Measurements from ENCODE around the gene IL25. TPM values are rescaled to one million over a fixed set of nuclear protein-coding genes. Genes with fewer than 3 reads are reported as not detected.

The IL25 gene
- polyA plus RNA-seq, 3 donors = not detected

GRCh38 chr14:23411563-23412525 lies 39.2 kb downstream of the IL25 start:
- Histone ChIP-seq H3K79me2 (ENCODE audit: insufficient read depth, low read length) (no peaks in the 10 kb centered on the region), H3K4me1 (ENCODE audit: control insufficient read depth in 1 of 2, insufficient read depth in 2 of 2, low read length in 2 of 2) (no peaks in the 10 kb centered on the region), H3K9ac (ENCODE audit: insufficient read depth, low read length, poor library complexity, severe bottlenecking) (no peak overlapping the region), H3K4me2 (replicated peaks; ENCODE audit: extremely low read depth, low read length, poor library complexity, severe bottlenecking) (no peak overlapping the region), H4K20me1 (ENCODE audit: insufficient read depth, low read length) (no peaks in the 10 kb centered on the region), H3K36me3 (replicated peaks in 1 of 2; ENCODE audit: control insufficient read depth in 1 of 2, insufficient read depth in 2 of 2, low read length in 2 of 2) (no peaks in the 10 kb centered on the region), H2AFZ (ENCODE audit: insufficient read depth, low read depth, low read length, poor library complexity, severe bottlenecking) (no peak overlapping the region), H3K4me3 (replicated peaks in 1 of 3; ENCODE audit: low read depth in 2 of 3, low read length in 3 of 3) (no peak overlapping the region), H3K27me3 (ENCODE audit: control insufficient read depth in 2 of 2, insufficient read depth in 2 of 2, low read length in 2 of 2) (no peaks in the 10 kb centered on the region), H3K27ac (ENCODE audit: low read depth in 1 of 2, low read length in 2 of 2) (no peak overlapping the region), H3K9me3 (replicated peaks in 1 of 2; ENCODE audit: control insufficient read depth in 1 of 2, insufficient read depth in 1 of 2, low read length in 2 of 2) (no peaks in the 10 kb centered on the region)
- no peak for TF ChIP-seq CTCF (IDR thresholded peaks at IDR 0.05)
- 96% methylated on average over 9 of the region's 14 CpGs for WGBS (ENCODE audit: insufficient coverage)
- Mint-ChIP-seq H3K36me3 (no peaks in the 10 kb centered on the region), H3K4me3 (no peak overlapping the region), H3K27ac (peak overlapping the region in 1 of 7 donors; percentile 46), H3K9me3 (no peaks in the 10 kb centered on the region), H3K4me1 (no peaks in the 10 kb centered on the region), H3K27me3 (ENCODE audit: low read depth in 3 of 3) (peaks cover 2 to 22% (median 5%) of the 10 kb centered on the region in 3 donors)
- DNase-seq = no peak
- intact Hi-C loops (cut with micrococcal nuclease) = no loop called here

GRCh38 chr14:23413681-23414080 lies 41.1 kb downstream of the IL25 start:
- Mint-ChIP-seq H3K27ac (no peak overlapping the region), H3K4me3 (no peak overlapping the region)

More at GRCh38 chr14:23413681-23414080, 41.1 kb downstream of the IL25 start:
- Mint-ChIP-seq H3K27me3 (ENCODE audit: low read depth in 3 of 3) (peaks cover 5 to 20% (median 6%) of the 10 kb centered on the region in 3 donors), H3K9me3 (no peaks in the 10 kb centered on the region), H3K4me1 (no peaks in the 10 kb centered on the region), H3K36me3 (no peaks in the 10 kb centered on the region)
- Histone ChIP-seq H3K4me2 (replicated peaks; ENCODE audit: extremely low read depth, low read length, poor library complexity, severe bottlenecking) (no peak overlapping the region), H3K9me3 (replicated peaks in 1 of 2; ENCODE audit: control insufficient read depth in 1 of 2, insufficient read depth in 1 of 2, low read length in 2 of 2) (no peaks in the 10 kb centered on the region), H3K9ac (ENCODE audit: insufficient read depth, low read length, poor library complexity, severe bottlenecking) (no peak overlapping the region), H3K27ac (ENCODE audit: low read depth in 1 of 2, low read length in 2 of 2) (no peak overlapping the region), H4K20me1 (ENCODE audit: insufficient read depth, low read length) (no peaks in the 10 kb centered on the region), H2AFZ (ENCODE audit: insufficient read depth, low read depth, low read length, poor library complexity, severe bottlenecking) (no peak overlapping the region), H3K4me1 (ENCODE audit: control insufficient read depth in 1 of 2, insufficient read depth in 2 of 2, low read length in 2 of 2) (no peaks in the 10 kb centered on the region), H3K27me3 (ENCODE audit: control insufficient read depth in 2 of 2, insufficient read depth in 2 of 2, low read length in 2 of 2) (no peaks in the 10 kb centered on the region), H3K36me3 (replicated peaks in 1 of 2; ENCODE audit: control insufficient read depth in 1 of 2, insufficient read depth in 2 of 2, low read length in 2 of 2) (no peaks in the 10 kb centered on the region), H3K4me3 (replicated peaks in 1 of 3; ENCODE audit: low read depth in 2 of 3, low read length in 3 of 3) (no peak overlapping the region), H3K79me2 (ENCODE audit: insufficient read depth, low read length) (no peaks in the 10 kb centered on the region)
- DNase-seq = no peak
- no peak for TF ChIP-seq CTCF (IDR thresholded peaks at IDR 0.05)
- intact Hi-C loops (cut with micrococcal nuclease) = no loop called here
- WGBS (ENCODE audit: insufficient coverage) = 93% methylated on average over 9 of the region's 16 CpGs
